Esophagus muscularis mucosa (tissue), 4 donors: ENCODE data around the gene LDLRAD2.
"Not testable (repeated sequence)": the region's sequence is repeated elsewhere in the genome, so short reads cannot be mapped to it uniquely, and the experiment has no call there.

ENCODE experiments used
- CTCF ChIP-seq, 3 experiments: fragments of 200-600 bp in 2 of 3; fragments of 450-650 bp in 1 of 3; sonication (generic) in 2 of 3; IDR thresholded peaks; one replicate each; pipeline ENCODE4 v1.5.1; 2017 to 2019; ENCODE audit warnings: antibody characterized with exemption in 3 of 3, mild to moderate bottlenecking in 2 of 3, moderate library complexity in 1 of 3
- EP300 ChIP-seq: sonication (generic); formaldehyde crosslinking; IDR thresholded peaks from one replicate; pipeline ENCODE4 v1.6.1; 2017; ENCODE audit warnings: antibody characterized with exemption
- POLR2A ChIP-seq: fragments of 450-650 bp; IDR thresholded peaks from one replicate; pipeline ENCODE4 v1.6.1; 2017; ENCODE audit warnings: antibody characterized with exemption, moderate library complexity, mild to moderate bottlenecking, low read depth
- POLR2AphosphoS5 ChIP-seq, 2 donors: sonication (generic); formaldehyde crosslinking; IDR thresholded peaks; one replicate each; pipeline ENCODE4 v1.6.1; 2017; ENCODE audit warnings: antibody characterized with exemption in 2 of 2

GRCh38 chr1:21785764-21786163 lies 26.3 kb upstream of the LDLRAD2 start:
- TF ChIP-seq EP300; POLR2AphosphoS5 (IDR thresholded peaks at IDR 0.05); CTCF (IDR thresholded peaks at IDR 0.05); POLR2A: not testable (repeated sequence)
